H1 (cell line): ENCODE measurements around the gene PRUNE1. TPM values are rescaled to one million over a fixed set of nuclear protein-coding genes. Genes with fewer than 3 reads are reported as not detected.

Experiments
- CBX5 ChIP-seq: fragments of 300-800, 300-1000 bp; sonication (generic); IDR thresholded peaks from 2 replicates; pipeline ENCODE4 v1.7.1; 2016; ENCODE audit warnings: antibody characterized with exemption, low read length, low read depth
- CBX8 ChIP-seq: fragments of 300-800, 300-1000 bp; sonication (generic); IDR thresholded peaks from 2 replicates; pipeline ENCODE4 v1.7.1; 2016; ENCODE audit warnings: low read depth, low read length, borderline replicate concordance
- CEBPB ChIP-seq: IDR thresholded peaks from 2 replicates; pipeline ENCODE4 v1.6.1; 2012; ENCODE audit warnings: low read depth, low read length
- CHD2 ChIP-seq: IDR thresholded peaks from 2 replicates; pipeline ENCODE4 v1.6.1; 2012; ENCODE audit warnings: low read length, improper control_type of control experiment
- CREB1 ChIP-seq: IDR thresholded peaks from 2 replicates; pipeline ENCODE4 v1.6.1; 2012; ENCODE audit warnings: inconsistent platforms
- CTCF ChIP-seq, 3 experiments: IDR thresholded peaks; 1 replicate in 2 of 3; 2 replicates in 1 of 3; pipeline versions ENCODE4 v1.5.1 to v1.6.1; 2011; ENCODE audit warnings: low read length in 3 of 3, mild to moderate bottlenecking in 3 of 3, inconsistent platforms in 2 of 3, low read depth in 1 of 3, moderate library complexity in 1 of 3; ENCODE audit not compliant: insufficient read depth in 1 of 3; ENCODE audit errors: control extremely low read depth in 1 of 3
- GABPA ChIP-seq: IDR thresholded peaks from 2 replicates; pipeline ENCODE4 v1.6.1; 2011; ENCODE audit warnings: mild to moderate bottlenecking, low read length, moderate library complexity, borderline replicate concordance; ENCODE audit not compliant: insufficient read depth
- GTF2F1 ChIP-seq: IDR thresholded peaks from 2 replicates; pipeline ENCODE4 v1.6.1; 2012; ENCODE audit warnings: low read depth, low read length, improper control_type of control experiment, borderline replicate concordance
- HDAC6 ChIP-seq: IDR thresholded peaks from one replicate; pipeline ENCODE4 v1.7.1; 2012; ENCODE audit warnings: low read depth, mild to moderate bottlenecking, inconsistent platforms, low read length, moderate library complexity
- KDM1A ChIP-seq: fragments of 200-600, 300-600 bp; sonication (generic); IDR thresholded peaks from 2 replicates; pipeline ENCODE4 v1.7.1; 2016; ENCODE audit warnings: mild to moderate bottlenecking, low read length, borderline replicate concordance
- KDM5A ChIP-seq: fragments of 200-600 bp; IDR thresholded peaks from 2 replicates; pipeline ENCODE4 v1.7.1; 2012; ENCODE audit warnings: mild to moderate bottlenecking, low read length, inconsistent platforms, mixed read lengths
- NANOG ChIP-seq: IDR thresholded peaks from 2 replicates; pipeline ENCODE4 v1.6.1; 2011; ENCODE audit warnings: low read length, low read depth, mild to moderate bottlenecking, inconsistent platforms; ENCODE audit not compliant: insufficient read depth, poor library complexity, severe bottlenecking
- POLR2A ChIP-seq, 2 experiments: IDR thresholded peaks; 1 replicate in 1 of 2; 2 replicates in 1 of 2; pipeline ENCODE4 v1.6.1; 2011; ENCODE audit warnings: low read depth in 2 of 2, low read length in 2 of 2, mild to moderate bottlenecking in 2 of 2; ENCODE audit errors: control extremely low read depth in 1 of 2
- RAD21 ChIP-seq, 2 experiments: IDR thresholded peaks in 1 of 2; conservative IDR thresholded peaks in 1 of 2; 2 replicates each; pipeline ENCODE4 v1.6.1; 2011; ENCODE audit warnings: low read depth in 2 of 2, low read length in 2 of 2, improper control_type of control experiment in 1 of 2, inconsistent platforms in 1 of 2, mild to moderate bottlenecking in 1 of 2, moderate library complexity in 1 of 2
- RBBP5 ChIP-seq: IDR thresholded peaks from 2 replicates; pipeline ENCODE4 v1.7.1; 2012; ENCODE audit warnings: low read depth, mild to moderate bottlenecking, inconsistent platforms, low read length, moderate library complexity, borderline replicate concordance
- RXRA ChIP-seq: IDR thresholded peaks from 2 replicates; pipeline ENCODE4 v1.6.1; 2011; ENCODE audit warnings: low read depth, mild to moderate bottlenecking, low read length, moderate library complexity; ENCODE audit not compliant: insufficient read depth
- TAF1 ChIP-seq: IDR thresholded peaks from 2 replicates; pipeline ENCODE4 v1.6.1; 2011; ENCODE audit warnings: mild to moderate bottlenecking, low read depth, low read length
- TAF7 ChIP-seq: optimal IDR thresholded peaks from 2 replicates; pipeline ENCODE3; 2011; ENCODE audit warnings: low read depth, mild to moderate bottlenecking, inconsistent platforms, low read length, moderate library complexity, borderline replicate concordance
- TCF12 ChIP-seq: IDR thresholded peaks from 2 replicates; pipeline ENCODE4 v1.6.1; 2011; ENCODE audit warnings: low read depth, mild to moderate bottlenecking, low read length
- TEAD4 ChIP-seq: IDR thresholded peaks from 2 replicates; pipeline ENCODE4 v1.6.1; 2012; ENCODE audit warnings: low read depth, low read length, inconsistent platforms, mixed read lengths
- polyA plus RNA-seq, 7 experiments: library from polyadenylated mRNA; depleted of rRNA in 3 of 7; stranded (reverse) in 5 of 7; unstranded in 2 of 7; fragments of >200 nt in 5 of 7; fragments of 200-250 nt in 2 of 7; gene quantifications; 1 replicate in 5 of 7; 2 replicates in 1 of 7; 4 replicates in 1 of 7; pipeline versions ENCODE4 v1.2.1 to v1.2.3, GENCODE V29; 2011 to 2013; ENCODE audit warnings: missing spikeins in 2 of 7, mixed read lengths in 2 of 7
- total RNA-seq: library from RNA; stranded (reverse); fragmentation: NEBNext Ultra II Directional; extraction: Animal tissue kit (Norgen Biotek cat#: 25700); gene quantifications from 2 replicates; pipeline ENCODE4 v1.2.1, GENCODE V29; 2021
- TF ChIP-seq, protein P1 (sequence below): IDR thresholded peaks from 2 replicates; pipeline ENCODE4 v1.6.1; 2011; ENCODE audit warnings: low read depth, mild to moderate bottlenecking, low read length; ENCODE audit not compliant: insufficient read depth

Gene PRUNE1
- total and polyA plus RNA-seq, 2 of the 8 experiments (the other 6 are each of a cell fraction or from before 2014, with no cell fraction given), result 32.8 to 54.2 TPM

DNA sequence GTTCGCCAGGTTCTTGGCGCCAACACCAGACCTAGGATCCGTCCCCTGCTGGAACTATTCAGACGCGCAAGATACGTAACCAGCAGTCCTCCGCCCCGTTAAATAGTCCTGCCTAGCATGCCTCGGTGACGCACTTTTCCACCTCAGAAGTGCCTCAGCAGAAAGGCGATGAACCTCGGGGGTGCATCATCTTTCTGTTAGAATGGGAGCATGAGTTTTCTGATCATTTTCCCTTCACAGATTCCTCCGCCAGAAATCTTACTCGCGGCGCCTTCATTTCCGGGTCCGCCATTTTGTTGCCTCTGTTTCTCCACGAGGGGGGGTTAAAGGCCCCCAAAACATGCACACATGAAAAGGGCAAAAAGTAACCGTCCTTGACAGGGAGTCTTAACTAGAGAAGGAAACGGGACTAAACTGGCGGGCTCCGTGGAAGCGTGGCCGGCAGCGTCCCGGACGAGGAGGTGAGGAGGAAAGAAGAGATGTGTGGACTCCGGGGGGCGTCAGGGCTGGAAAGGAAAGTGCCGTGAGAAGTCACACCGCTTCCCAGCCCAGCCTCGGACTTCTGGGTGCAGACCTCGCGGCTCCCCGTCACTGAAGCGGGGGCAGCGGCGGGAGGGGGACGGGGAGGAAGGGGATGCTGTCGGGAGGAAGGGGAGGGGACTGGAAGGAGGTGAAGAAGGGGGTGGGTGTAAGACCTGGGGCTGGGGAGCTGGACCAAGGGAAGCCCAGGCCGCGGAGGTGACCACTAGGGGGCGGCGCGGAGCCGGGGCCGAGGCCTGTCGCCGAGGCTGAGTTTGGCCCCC lies 62.4 kb downstream of the PRUNE1 start, which contains the start of gene GABPB2 (continued):
- no peak for TF ChIP-seq CBX8
- TF ChIP-seq CHD2, result peak; percentile 92
- peak; percentile 23 for TF ChIP-seq TAF7
- no peak for TF ChIP-seq NANOG
- TF ChIP-seq HDAC6, result no peak
- peak; percentile 92 for TF ChIP-seq CREB1
- no peak for TF ChIP-seq RXRA
- no peak for TF ChIP-seq CBX5
- TF ChIP-seq CTCF (IDR thresholded peaks at IDR 0.05; ENCODE audit: control extremely low read depth in 1 of 3, insufficient read depth in 1 of 3, low read depth in 1 of 3, low read length in 3 of 3), result peak; percentile 80 to 90 (median 83)
- TF ChIP-seq, protein P1, sequence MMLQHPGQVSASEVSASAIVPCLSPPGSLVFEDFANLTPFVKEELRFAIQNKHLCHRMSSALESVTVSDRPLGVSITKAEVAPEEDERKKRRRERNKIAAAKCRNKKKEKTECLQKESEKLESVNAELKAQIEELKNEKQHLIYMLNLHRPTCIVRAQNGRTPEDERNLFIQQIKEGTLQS, result no peak
- TF ChIP-seq CEBPB, result no peak
- peak; percentile 58 for TF ChIP-seq TEAD4
- peak; percentile 52; the same call in 1 of the 2 replicates for TF ChIP-seq KDM5A
- peak; percentile 61 to 63 for TF ChIP-seq RAD21 (IDR thresholded peaks at IDR 0.05 in 1 of 2, conservative IDR thresholded peaks at IDR 0.05 in 1 of 2; ENCODE audit: low read depth in 2 of 2, low read length in 2 of 2)
- no peak; the same call in none of the 2 replicates for TF ChIP-seq TAF1
- peak; percentile 74 to 78; a peak in 1 of 3 replicates for TF ChIP-seq POLR2A (IDR thresholded peaks at IDR 0.05; ENCODE audit: control extremely low read depth in 1 of 2, low read depth in 2 of 2, low read length in 2 of 2)
- peak; percentile 40; the same call in 1 of the 2 replicates for TF ChIP-seq KDM1A
- 0 out of 2 replicates have a peak, but pooled peaks have one; percentile 19 for TF ChIP-seq GABPA
- peak; percentile 99 for TF ChIP-seq RBBP5
- TF ChIP-seq GTF2F1, result no peak
- TF ChIP-seq TCF12, result no peak
